NCI-H2029 (cell line): ENCODE data around the gene RAB6A.
A peak's percentile ranks its signal among the peaks of the same experiment; 100 is the strongest.
"Not testable (repeated sequence)": the region's sequence is repeated elsewhere in the genome, so short reads cannot be mapped to it uniquely, and the experiment has no call there.

Experiments used
- DNase-seq: peaks from one replicate; lab custom pipeline; 2025; lab: John Stamatoyannopoulos, UW

The RAB6A gene

DNA sequence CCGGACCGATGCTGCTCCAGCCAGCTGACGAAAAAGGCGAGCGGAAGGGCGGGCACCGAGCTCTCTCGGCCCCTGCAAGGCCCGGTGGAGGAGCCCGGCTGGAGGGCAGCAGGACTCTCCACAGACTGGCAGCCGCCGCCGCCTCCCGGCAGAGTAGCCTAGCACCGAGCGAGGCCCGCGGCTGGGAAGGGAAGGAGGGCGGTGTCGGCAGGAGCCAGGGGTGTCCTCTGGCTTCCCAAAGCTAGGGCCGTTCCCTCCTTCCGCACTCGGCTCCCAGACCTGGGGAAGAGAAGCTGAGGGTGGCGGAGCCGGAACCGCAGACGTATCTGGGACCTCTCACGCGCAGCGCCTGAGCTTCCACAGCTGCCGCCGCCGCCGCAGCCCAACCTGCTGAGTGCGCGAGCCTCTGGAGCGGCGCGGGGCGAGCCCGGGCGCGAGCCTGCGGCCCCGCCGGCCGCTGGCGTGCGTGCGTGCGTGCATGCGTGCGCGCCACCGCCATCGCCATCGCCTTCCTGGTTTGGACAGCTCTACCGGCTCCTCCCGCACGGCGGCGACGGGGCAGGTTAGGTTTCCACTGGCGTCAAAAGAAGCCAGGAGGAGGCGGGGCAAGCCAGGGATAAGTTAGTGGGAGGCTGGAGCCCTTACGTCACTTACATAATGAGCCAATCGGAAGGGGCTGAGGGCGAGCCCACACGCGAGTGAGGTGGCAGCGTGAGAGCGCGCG is at the start of gene RAB6A:
Gene RAB6A, minus strand, starts transcription at position 396 of the 724 bp plus-strand sequence. CDS start 439 bp downstream, outside the sequence.
- DNase-seq: peak; percentile 99

DNA sequence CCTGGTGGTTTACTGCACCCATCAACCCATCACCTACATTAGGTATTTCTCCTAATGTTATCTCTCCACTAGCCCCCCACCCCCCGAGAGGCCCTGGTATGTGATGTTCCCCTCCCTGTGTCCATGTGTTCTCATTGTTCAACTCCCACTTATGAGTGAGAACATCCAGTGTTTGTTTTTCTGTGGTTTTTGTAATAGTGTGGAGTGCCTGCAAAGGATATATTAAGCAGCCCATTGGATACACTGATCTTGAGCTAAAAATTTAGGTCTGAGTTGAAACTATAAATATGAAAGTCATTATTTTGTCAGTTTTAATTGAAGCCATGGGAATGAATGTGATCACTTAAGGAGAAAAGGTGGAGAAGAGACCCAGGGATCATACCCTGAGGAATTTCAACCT is 49.8 kb upstream of the RAB6A start:
- no peak for DNase-seq

DNA sequence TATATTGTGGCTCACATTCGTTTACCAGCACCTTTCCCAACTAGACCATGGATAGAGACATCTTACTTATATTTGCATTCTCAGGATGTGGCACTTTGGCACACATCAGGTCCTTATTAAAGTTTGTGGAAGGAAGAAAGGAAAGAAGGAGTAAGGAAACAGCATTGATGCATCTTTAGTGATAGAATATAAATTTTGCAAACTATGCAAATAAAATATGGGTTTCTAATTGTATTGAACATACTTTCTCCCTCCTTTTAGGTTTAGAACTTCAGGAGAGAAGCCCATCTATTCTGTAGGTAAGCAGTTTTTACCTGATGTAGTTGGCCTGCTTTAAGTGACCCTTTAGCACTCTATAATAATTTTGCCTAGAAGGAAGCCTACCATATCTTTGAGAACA is 47.2 kb upstream of the RAB6A start:
- no peak for DNase-seq

DNA sequence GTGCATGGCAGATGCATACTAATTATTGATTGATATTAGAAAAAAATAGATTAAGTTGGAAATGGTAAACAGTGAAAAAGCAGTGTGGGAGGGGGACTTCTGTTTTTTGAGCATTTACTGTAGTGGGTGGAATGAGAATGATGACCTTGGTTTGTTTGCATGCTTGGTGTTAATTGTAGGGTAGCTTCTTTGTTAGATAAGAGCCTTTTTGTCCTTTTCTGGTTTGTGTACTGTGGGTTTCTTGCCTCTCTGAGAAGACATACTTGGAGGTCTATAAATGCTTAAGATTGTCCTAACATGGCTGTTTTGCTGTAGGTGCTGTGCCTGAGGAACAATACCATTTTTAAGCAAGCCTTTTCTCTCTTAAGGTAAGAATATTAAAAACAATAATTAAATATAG is 43.8 kb upstream of the RAB6A start:
- no peak for DNase-seq

DNA sequence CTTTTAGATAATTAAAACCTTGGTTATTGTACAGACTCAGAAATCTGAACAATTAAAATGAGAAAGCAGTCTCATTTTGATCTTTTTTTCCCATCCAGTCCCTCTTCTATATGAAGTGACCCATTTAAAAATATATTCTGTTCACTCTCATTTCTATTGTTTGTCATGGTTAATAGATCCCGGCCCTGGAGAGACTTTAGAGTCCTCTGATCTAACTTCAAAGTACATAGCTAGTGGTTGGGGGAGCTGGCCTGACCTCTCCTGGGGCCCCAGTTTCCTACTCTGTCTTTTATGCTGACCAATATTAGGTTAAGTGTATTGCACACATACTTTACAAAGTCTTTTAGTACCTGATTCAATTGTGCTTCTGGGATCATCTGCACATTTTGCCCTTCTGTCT is 40.3 kb upstream of the RAB6A start:
- no peak for DNase-seq

DNA sequence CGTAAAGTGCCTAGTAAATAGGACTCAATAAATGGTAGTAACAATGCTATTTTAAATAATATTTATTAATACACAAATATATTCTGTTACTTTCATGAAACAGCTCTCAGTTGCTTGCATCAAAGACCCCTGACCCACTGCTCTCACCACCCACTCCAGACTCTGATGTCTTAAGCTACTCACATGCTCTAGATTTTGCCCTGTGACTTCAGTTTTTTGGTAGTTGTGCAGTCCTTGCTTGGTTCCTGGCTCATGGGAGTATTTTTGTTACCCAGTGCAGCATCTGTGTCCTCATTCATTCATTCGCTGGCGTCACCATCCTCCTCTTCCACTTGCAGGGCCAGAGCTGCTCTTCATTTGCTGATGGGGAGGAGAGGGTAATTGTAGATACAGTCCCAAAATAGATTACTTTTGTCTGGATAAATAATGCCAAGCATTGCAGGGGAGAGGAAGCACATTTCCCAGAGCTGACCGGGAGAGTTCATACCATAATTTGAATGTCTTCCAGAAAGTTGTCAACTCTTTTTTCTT is 39.5 kb upstream of the RAB6A start:
- DNase-seq: no peak

DNA sequence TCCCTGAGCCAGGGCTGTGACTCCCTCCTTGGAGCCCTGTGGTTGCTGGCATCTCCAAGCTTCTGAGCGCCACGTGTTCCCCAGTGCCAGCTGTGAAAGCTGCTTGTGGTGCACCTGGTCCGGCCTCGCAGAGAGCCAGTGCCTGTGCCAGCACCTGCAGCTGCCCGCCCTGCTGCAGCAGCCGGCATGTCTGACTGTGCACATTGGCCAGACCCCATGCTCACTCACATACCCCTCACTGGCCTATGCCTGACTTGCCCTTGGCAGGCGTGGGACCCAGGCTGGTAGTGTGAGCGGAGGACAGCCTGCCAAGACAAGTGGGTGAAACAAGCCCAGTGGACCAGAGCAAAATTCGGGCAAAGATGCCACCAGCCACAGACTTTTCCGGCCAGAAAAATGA is 36.6 kb upstream of the RAB6A start:
- DNase-seq: peak; percentile 78

DNA sequence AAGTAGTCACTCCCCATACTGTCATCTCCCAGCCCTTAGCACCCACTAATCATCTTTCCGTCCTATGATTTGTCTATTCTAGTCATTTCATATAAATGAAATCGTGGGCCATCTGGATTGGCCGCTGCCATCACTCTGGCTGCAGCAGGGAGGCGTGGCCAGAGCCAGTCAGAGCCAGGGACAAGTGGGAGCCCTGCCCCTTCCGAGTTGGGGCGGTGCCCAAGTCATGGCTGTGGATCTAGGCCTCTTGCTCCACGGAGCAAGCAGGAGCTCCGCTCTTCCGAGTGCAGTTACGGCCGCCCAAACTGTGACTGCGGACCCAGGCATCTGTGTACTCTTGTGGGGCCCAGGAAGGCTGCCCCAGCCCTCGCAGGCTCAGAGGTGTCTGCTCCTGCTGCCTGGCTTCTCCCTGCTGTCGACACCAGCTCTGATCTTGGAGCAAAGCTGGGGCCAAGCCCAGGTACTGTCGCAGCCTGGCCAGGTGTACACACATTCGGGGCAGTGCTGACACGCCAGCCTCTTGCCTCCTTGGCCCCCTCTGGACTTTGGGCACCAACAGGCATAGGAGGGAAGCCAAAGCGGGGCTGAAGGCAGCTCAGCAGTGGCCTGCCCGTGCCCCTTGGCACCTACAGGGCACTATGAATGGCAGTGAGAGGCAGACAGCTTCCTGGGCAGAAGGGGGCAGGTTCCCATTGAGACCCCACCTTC is 35.2 kb upstream of the RAB6A start:
- DNase-seq: peak; percentile 72

DNA sequence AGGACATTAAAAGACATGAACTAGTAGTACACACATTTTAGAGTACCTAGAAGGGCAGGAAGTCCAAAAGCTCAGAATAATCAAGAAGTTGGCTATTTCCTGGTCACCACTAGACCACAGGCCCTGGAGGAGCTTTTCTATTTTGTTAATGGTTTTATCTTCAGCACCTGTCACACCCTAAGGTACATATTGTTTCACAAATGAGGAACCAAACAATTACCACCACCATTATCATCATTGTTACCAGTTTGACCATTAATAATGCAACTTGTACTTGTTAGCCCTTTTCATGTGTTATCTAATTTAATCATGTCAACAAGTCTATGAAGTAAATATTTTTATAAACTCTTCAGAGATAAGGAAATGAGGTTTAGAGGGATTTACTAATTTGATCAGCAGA is 31.7 kb upstream of the RAB6A start:
- no peak for DNase-seq

DNA sequence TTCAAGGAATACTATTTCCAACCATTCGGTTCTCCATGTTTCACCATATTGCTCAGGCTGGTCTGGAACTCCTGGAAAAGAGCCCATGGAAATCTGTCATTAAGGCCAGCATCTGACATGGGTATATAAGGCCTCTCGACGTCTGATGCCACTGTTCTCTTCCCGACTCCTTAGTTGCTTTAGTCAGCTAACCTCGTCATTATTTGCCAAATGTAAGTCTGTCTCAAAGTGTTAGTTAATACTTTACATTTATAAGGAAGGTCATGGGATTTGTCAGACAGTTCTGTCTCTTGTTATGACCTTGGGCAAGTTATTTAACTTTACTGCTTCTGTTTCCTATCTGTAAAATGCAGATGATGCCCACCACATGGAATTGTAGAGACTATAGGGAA is 28.4 kb upstream of the RAB6A start:
- no peak for DNase-seq

DNA sequence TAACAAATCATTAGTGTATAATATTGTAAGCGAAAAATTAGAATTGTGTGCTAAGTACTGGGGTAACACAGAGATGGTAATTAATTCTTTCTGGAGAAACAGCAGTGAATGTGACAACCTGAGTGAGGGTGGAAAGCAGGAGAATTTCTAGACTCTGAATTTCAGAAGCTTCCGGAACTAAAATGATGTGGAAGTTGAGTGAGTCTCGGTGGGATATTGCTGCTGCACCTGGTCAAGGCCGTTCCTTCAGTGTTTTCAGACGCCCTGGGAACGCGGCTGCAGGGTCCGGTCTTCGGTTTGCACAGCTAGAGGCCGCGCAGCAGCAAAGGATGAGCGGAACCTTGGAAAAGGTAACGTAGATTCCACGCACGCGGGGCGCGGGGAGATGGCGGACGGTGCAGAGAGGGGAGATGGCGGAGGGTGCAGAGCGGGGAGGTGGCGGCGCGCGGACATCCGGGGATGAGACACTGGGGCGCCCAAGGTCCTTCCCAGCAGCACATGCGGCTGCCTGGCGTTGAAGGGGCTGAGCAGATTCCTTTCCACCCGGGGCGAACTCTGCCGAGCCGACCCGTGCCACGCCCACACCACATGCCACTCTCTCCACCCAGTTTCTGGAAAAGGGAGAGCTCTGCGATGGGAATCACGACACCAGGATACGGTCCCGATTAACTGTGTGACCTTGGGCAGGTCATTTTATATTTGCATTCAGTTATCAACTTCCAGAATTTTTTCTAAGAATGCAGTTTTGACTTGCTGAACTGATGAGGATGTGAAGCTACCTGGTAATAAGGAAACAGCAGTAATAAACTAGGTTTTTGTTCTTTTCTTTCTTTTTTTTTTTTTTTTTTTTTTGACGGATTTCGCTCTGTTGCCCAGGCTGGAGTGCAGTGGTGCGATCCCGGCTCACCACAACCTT is 27.0 kb upstream of the RAB6A start, which contains the start of gene MRPL48:
Gene MRPL48, plus strand, starts transcription at position 232 of the 916 bp plus-strand sequence. Its CDS starts 98 bp downstream, at position 330.
- DNase-seq: peak; percentile 90

DNA sequence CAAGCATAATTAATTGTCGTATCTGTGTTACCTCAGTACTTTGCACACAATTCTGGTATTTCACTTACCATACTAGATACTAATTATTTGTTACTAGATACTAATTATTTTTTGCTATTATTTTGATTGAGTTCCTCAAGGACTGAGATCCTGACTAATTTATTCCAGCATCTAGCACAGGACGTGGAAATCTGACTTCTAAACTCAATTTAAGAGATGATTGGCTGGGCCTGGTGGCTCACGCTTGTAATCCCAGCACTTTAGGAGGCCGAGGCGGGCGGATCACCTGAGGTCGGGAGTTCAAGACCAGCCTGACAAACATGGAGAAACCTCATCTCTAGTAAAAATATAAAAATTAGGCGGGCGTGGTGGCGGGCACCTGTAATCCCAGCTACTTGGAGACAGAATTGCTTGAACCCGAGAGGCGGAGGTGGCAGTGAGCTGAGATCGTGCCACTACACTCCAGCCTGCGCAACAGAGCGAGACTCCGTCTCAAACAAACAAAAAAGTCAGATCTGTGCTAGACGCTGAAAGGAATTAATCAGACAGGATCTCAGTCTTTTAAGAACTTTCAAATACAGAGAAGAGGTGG is 26.3 kb upstream of the RAB6A start:
- no peak for DNase-seq

DNA sequence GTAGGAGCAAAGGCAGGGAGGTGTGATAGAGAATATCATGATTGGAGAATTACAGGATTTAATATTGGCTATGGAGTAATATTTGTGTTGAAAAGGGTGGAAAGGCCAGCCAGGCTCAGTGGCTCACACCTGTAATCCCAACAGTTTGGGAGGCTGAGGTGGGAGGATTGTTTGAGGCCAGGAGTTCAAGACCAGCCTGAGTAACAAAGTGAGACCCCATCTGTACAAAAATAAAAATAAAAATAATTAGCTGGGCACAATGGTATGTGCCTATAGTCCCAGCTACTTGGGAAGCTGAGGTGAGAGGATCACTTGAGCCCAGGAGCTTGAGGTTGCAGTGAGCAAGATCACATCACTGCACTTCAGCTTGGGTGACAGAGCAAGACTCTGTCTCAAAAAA is 24.6 kb upstream of the RAB6A start:
- DNase-seq: not testable (repeated sequence)

DNA sequence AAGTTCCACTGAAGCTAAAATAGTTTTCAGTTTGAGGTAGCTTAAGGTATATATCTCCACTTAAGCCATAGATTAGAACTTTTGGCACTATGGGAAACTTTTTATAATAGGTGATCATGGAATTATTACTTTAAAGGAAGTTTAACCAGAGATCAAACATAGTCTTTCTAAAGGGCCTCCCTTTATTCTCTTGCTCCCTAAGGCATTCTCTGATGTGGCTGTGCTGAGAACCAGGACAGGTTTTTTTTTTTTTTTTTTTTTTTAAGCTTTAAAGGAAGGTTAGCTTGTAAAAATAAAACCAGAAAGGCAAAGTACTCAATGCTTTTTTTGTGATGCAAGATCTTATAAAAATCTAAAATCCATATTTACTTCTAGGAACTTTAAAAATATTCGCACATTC is 23.9 kb upstream of the RAB6A start:
- DNase-seq: no peak

DNA sequence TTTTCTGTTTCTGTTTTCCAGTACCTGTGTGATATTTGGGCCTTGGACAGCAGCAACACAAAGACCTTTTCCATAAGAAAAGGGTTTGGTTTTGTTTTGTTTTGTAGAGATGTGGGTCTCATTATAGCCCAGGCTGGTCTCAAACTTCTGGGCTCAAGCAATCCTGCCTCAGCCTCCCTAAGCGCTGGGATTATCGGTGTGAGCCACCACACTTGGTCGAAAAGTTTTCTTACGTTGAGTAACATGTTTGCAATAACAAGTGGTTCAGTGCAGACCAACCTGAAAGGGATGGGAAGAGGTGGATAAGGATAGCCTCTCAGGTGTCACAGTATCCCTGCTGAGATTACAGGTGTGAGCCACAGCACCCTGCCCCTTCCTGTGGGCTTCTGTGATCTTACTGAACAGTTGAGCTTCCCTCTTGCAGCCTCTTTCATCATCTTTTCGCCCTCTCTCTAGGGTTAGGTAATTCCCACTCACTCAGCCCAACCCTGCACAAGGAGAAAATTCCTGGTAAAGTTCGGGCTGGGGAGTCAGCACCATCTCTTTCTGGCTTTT is 23.3 kb upstream of the RAB6A start:
- no peak for DNase-seq

DNA sequence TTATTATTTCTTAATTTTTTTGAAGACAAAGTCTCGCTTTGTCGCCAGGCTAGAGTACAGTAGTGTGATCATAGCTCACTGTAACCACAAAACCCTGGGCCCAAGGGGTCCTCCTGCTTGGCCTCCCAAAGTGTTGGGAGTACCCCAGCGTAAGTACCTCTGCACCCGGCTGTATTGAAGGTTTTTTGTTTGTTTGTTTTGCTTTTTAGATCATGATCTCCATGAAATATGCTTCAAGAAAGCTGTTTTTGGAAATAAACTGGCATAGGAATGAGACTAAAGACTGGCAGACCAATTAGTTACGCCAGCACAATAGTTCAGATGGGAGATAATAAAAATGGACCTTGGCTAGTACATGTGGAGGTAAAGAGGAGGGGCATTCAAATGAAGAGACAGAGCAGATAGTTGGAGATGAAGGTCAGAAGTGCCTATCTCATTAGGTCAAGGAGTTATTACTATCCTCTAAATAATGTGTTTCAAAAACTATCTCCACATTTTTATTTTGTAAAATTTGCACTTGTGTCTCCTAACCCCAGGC is 22.7 kb upstream of the RAB6A start:
- DNase-seq: no peak

DNA sequence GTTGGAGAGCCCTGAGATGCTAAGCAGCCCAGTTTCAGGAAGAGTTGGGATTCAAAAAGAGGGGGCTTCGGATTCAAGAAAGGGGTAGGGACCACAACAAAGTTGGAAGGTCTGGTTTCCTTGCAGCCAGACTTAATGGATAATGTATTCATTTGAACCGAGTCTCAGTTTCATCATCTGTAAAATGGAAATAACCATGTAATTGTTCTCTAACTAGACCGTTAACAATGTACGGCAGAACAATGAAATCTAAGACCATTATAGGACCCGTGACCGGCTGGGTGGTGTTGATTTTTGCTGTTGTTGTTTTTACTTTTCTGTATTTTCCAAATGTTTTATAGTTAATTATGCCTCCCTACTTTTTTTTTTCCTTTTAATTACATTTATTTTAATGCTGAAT is 20.4 kb upstream of the RAB6A start:
- DNase-seq: no peak

DNA sequence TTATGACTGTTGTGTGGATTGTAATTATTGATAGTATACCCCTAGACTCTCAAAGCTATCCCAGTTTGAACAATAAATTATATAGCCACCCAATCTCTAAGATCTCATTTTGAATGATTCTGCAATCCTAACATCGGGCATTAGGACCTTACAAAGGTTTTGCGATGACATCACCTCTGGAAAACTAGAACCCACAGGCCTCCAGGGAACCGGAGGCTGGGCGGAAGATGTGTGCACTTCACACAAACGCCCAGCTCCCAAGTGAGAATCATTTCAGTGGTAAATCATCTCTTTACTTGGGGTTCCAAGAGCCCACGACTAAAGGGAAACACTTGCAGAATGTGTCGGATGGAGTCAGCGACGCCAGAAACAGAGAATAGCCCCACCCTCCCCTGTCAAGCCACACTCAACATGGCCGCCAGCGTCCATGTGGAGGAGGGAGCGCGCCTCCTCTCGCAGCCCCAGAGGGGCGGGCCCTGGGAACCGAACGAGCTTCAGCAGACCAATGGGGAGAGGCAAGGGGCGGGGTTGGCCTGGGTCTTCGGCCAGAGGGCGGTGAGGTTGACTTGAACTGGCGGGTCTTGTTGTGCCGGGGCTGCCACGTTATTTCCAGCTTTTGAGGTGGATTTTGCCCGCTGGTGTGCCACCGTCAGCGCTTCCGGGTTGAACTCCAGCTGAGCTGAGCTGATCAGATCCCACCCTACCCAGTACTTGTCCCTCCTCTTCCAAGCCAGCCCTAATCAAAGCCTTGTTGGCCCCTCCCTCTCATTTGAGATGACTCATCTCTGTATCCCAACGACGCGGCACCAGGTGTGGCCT is 18.4 kb upstream of the RAB6A start:
- DNase-seq: peak; percentile 99

DNA sequence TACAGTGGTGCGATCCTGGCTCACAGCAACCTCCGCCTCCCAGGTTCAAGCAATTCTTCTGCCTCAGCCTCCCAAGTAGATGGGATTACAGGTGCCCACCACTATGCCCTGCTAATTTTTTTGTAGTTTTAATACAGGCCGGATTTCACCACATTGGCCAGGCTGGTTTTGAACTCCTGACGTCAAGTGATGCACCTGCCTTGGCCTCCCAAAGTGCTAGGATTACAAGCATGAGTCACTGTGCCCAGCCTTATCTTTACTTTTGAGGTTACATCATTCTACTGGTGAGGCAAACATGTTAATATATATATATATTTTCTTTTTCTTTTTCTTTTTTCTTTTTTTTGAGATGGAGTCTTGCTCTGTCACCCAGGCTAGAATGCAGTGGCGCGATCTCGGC is 9.9 kb upstream of the RAB6A start:
- not testable (repeated sequence) for DNase-seq

DNA sequence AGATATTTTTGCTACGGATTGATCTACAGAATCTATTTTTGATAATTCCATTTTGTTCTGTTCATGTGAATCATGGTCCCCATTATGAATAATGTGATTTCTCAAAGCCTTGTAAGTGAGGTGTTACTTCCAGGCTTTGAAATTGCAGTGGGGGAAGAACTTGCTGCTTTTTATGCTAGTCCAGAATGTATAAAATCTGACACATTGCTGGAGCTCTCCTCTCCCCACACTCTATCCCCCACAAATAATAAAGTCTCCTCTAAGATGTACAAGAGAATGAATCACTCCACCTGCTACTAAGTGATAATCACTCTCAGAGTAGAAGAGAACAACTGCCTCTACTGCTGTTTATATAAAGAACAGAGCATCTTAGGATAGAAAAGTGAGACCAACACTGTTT is 5.9 kb upstream of the RAB6A start:
- DNase-seq: no peak
